ENCODE data around the gene C9orf57. TPM values are rescaled to one million over a fixed set of nuclear protein-coding genes. Genes with fewer than 3 reads are reported as not detected.
"Not testable (repeated sequence)": the region's sequence is repeated elsewhere in the genome, so short reads cannot be mapped to it uniquely, and the experiment has no call there.

The C9orf57 gene
- polyA plus RNA-seq, 1 donor (not counting 4 experiments of a cell fraction or from before 2014, with no cell fraction given), result not detected

- Histone ChIP-seq H3K4me1 (ENCODE audit: control insufficient read depth, extremely low read depth, insufficient read depth, low read length) (peaks cover 8% of the 10 kb centered on the region), H3K9ac (ENCODE audit: control insufficient read depth, extremely low read depth, insufficient read depth, low read length) (no peak overlapping the region), H3K9me1 (ENCODE audit: control insufficient read depth, extremely low read depth, insufficient read depth, low read length) (no peaks in the 10 kb centered on the region), H3K27me3 (ENCODE audit: control insufficient read depth, extremely low read depth, insufficient read depth, low read length) (no peaks in the 10 kb centered on the region), H2AFZ (ENCODE audit: control insufficient read depth, low read length) (no peak overlapping the region), H3K4me3 (ENCODE audit: control insufficient read depth in 2 of 3, extremely low read depth in 1 of 3, insufficient read depth in 2 of 3, low read depth in 1 of 3, low read length in 3 of 3) (no peak overlapping the region), H3K4me2 (ENCODE audit: control insufficient read depth, extremely low read depth, insufficient read depth, low read depth, low read length) (peak overlapping the region; percentile 7), H3K27ac (ENCODE audit: control insufficient read depth, insufficient read depth, low read length) (no peak overlapping the region), H3K9me3 (ENCODE audit: control insufficient read depth, low read depth, low read length) (no peaks in the 10 kb centered on the region), H3K36me3 (ENCODE audit: control insufficient read depth in 2 of 2, extremely low read depth in 1 of 2, insufficient read depth in 2 of 2, low read length in 2 of 2) (no peaks in the 10 kb centered on the region), H4K20me1 (ENCODE audit: control insufficient read depth, extremely low read depth, insufficient read depth, low read length) (no peaks in the 10 kb centered on the region), H3K79me2 (ENCODE audit: control insufficient read depth, insufficient read depth, low read length) (no peaks in the 10 kb centered on the region)
- TF ChIP-seq EZH2 (IDR thresholded peaks at IDR 0.05; ENCODE audit: low read length), result no peak
- TF ChIP-seq, protein P1, sequence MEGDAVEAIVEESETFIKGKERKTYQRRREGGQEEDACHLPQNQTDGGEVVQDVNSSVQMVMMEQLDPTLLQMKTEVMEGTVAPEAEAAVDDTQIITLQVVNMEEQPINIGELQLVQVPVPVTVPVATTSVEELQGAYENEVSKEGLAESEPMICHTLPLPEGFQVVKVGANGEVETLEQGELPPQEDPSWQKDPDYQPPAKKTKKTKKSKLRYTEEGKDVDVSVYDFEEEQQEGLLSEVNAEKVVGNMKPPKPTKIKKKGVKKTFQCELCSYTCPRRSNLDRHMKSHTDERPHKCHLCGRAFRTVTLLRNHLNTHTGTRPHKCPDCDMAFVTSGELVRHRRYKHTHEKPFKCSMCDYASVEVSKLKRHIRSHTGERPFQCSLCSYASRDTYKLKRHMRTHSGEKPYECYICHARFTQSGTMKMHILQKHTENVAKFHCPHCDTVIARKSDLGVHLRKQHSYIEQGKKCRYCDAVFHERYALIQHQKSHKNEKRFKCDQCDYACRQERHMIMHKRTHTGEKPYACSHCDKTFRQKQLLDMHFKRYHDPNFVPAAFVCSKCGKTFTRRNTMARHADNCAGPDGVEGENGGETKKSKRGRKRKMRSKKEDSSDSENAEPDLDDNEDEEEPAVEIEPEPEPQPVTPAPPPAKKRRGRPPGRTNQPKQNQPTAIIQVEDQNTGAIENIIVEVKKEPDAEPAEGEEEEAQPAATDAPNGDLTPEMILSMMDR (optimal IDR thresholded peaks at IDR 0.05 in 1 of 3, IDR thresholded peaks at IDR 0.05 in 1 of 3, conservative IDR thresholded peaks at IDR 0.05 in 1 of 3; ENCODE audit: extremely low read depth in 1 of 3, insufficient read depth in 2 of 3, low read length in 3 of 3), result no peak
- FAIRE-seq, result no peak
- dilution Hi-C loops (cut with MboI; ENCODE audit: extremely low pct_ligation_motif_present, low sequenced_read_pairs), result no loop called here
- DNase-seq (ENCODE audit: low read depth, low spot score), result no peak
Observed at GRCh38 chr9:72012646-72013045, 47.8 kb downstream of the C9orf57 start.

GRCh38 chr9:72007726-72008125 is 52.7 kb downstream of the C9orf57 start:
- FAIRE-seq; H3K9ac ChIP-seq (ENCODE audit: control insufficient read depth, extremely low read depth, insufficient read depth, low read length); H3K4me3 ChIP-seq (ENCODE audit: control insufficient read depth in 2 of 3, extremely low read depth in 1 of 3, insufficient read depth in 2 of 3, low read depth in 1 of 3, low read length in 3 of 3); DNase-seq (ENCODE audit: low read depth, low spot score); H3K4me1 ChIP-seq (ENCODE audit: control insufficient read depth, extremely low read depth, insufficient read depth, low read length); H3K79me2 ChIP-seq (ENCODE audit: control insufficient read depth, insufficient read depth, low read length); H3K36me3 ChIP-seq (ENCODE audit: control insufficient read depth in 2 of 2, extremely low read depth in 1 of 2, insufficient read depth in 2 of 2, low read length in 2 of 2); H3K9me1 ChIP-seq (ENCODE audit: control insufficient read depth, extremely low read depth, insufficient read depth, low read length); H3K4me2 ChIP-seq (ENCODE audit: control insufficient read depth, extremely low read depth, insufficient read depth, low read depth, low read length); H3K27ac ChIP-seq (ENCODE audit: control insufficient read depth, insufficient read depth, low read length); H2AFZ ChIP-seq (ENCODE audit: control insufficient read depth, low read length); dilution Hi-C loops (cut with MboI; ENCODE audit: extremely low pct_ligation_motif_present, low sequenced_read_pairs); H3K27me3 ChIP-seq (ENCODE audit: control insufficient read depth, extremely low read depth, insufficient read depth, low read length); H4K20me1 ChIP-seq (ENCODE audit: control insufficient read depth, extremely low read depth, insufficient read depth, low read length); H3K9me3 ChIP-seq (ENCODE audit: control insufficient read depth, low read depth, low read length): not testable (repeated sequence)

DNA sequence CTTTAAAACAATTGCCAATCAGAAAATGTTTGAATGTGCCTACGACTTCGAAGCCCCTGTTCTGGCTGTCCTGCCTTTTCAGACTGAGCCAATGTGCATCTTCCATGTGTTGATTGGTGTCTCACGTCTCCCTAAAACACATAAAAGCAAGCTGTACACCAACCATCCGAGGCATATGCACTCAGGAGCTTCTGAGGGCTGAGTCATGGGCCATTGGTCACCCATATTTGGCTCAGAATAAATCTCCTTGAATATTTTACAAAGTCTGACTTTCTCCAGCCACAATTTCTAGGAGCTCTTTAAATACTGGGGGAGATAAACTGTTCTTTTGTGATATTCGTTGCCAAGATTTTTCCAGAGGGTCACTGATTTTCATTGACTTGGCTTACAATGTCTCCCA is 53.9 kb downstream of the C9orf57 start:
- Histone ChIP-seq H3K9me1 (ENCODE audit: control insufficient read depth, extremely low read depth, insufficient read depth, low read length) (no peaks in the 10 kb centered on the region), H3K79me2 (ENCODE audit: control insufficient read depth, insufficient read depth, low read length) (no peaks in the 10 kb centered on the region), H3K4me1 (ENCODE audit: control insufficient read depth, extremely low read depth, insufficient read depth, low read length) (no peaks in the 10 kb centered on the region), H3K9ac (ENCODE audit: control insufficient read depth, extremely low read depth, insufficient read depth, low read length) (no peak overlapping the region), H3K27ac (ENCODE audit: control insufficient read depth, insufficient read depth, low read length) (no peak overlapping the region), H3K4me3 (ENCODE audit: control insufficient read depth in 2 of 3, extremely low read depth in 1 of 3, insufficient read depth in 2 of 3, low read depth in 1 of 3, low read length in 3 of 3) (no peak overlapping the region), H2AFZ (ENCODE audit: control insufficient read depth, low read length) (no peak overlapping the region), H3K36me3 (ENCODE audit: control insufficient read depth in 2 of 2, extremely low read depth in 1 of 2, insufficient read depth in 2 of 2, low read length in 2 of 2) (no peaks in the 10 kb centered on the region), H3K4me2 (ENCODE audit: control insufficient read depth, extremely low read depth, insufficient read depth, low read depth, low read length) (no peak overlapping the region), H3K9me3 (ENCODE audit: control insufficient read depth, low read depth, low read length) (no peaks in the 10 kb centered on the region), H4K20me1 (ENCODE audit: control insufficient read depth, extremely low read depth, insufficient read depth, low read length) (no peaks in the 10 kb centered on the region), H3K27me3 (ENCODE audit: control insufficient read depth, extremely low read depth, insufficient read depth, low read length) (no peaks in the 10 kb centered on the region)
- no peak for FAIRE-seq
- dilution Hi-C loops (cut with MboI; ENCODE audit: extremely low pct_ligation_motif_present, low sequenced_read_pairs), result no loop called here
- TF ChIP-seq, protein P1 (optimal IDR thresholded peaks at IDR 0.05 in 1 of 3, IDR thresholded peaks at IDR 0.05 in 1 of 3, conservative IDR thresholded peaks at IDR 0.05 in 1 of 3; ENCODE audit: extremely low read depth in 1 of 3, insufficient read depth in 2 of 3, low read length in 3 of 3), result no peak
- no peak for TF ChIP-seq EZH2 (IDR thresholded peaks at IDR 0.05; ENCODE audit: low read length)
- no peak for DNase-seq (ENCODE audit: low read depth, low spot score)
